ENCODE measurements around the gene ATP1A2. TPM values are rescaled to one million over a fixed set of nuclear protein-coding genes. Genes with fewer than 3 reads are reported as not detected.
A peak's percentile ranks its signal among the peaks of the same experiment; 100 is the strongest.

ATP1A2 gene
- total RNA-seq, 1 donor: 0.72 TPM

DNA sequence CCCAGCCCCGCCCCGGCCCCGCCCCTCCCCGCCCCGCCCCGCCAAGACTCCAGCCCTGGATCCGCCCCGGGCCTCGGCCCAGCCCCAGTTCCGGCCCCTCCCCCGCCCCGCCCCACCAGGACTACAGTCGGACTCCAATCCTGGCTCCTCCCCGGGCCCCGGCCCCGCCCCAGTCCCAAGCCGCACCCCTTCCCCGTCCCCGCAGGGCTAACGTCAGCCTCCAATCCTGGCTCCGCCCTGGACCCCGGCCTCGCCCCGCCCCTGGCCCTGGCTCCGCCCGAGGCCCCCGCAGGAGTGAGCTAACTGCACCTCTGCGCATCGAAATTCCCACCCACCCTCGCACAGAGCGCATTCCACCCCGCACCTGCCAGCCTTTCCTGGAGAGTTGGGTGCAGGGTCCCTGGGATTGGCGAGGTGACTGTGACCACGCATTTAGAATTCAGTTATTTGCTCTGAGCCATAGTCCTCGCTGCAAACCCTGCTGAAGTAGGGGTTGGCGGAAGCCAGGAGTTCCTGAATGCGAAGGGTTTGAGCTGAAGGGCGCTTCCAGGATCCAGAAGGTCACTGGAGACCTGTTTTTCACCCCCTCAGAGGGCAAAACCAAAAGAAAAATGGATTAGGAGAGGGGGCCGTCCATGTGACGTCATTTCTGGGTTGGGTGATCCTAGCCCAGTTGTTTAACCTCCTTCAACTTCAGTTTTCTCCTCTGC lies 16.6 kb upstream of the ATP1A2 start:
- Histone ChIP-seq H4K20me1 (ENCODE audit: insufficient read depth, low read length) (no peaks in the 10 kb centered on the region), H3K4me3 (ENCODE audit: insufficient read depth, low read length) (peak overlapping the region; percentile 81), H2AFZ (ENCODE audit: low read length) (peak overlapping the region; percentile 97), H3K4me2 (ENCODE audit: insufficient read depth, low read length) (peak overlapping the region; percentile 99), H3K79me2 (ENCODE audit: insufficient read depth, low read length) (no peaks in the 10 kb centered on the region), H3K9me3 (ENCODE audit: low read depth, low read length) (no peaks in the 10 kb centered on the region), H3K36me3 (ENCODE audit: insufficient read depth, low read length) (no peaks in the 10 kb centered on the region), H3K27ac (ENCODE audit: low read depth, low read length) (peak overlapping the region; percentile 46), H3K27me3 (ENCODE audit: insufficient read depth, low read length) (no peaks in the 10 kb centered on the region), H3K4me1 (ENCODE audit: insufficient read depth, low read length) (peaks cover 27% of the 10 kb centered on the region)
- peak; percentile 99 for DNase-seq (ENCODE audit: insufficient read length, low spot score, missing footprints)
- TF ChIP-seq, protein P1, sequence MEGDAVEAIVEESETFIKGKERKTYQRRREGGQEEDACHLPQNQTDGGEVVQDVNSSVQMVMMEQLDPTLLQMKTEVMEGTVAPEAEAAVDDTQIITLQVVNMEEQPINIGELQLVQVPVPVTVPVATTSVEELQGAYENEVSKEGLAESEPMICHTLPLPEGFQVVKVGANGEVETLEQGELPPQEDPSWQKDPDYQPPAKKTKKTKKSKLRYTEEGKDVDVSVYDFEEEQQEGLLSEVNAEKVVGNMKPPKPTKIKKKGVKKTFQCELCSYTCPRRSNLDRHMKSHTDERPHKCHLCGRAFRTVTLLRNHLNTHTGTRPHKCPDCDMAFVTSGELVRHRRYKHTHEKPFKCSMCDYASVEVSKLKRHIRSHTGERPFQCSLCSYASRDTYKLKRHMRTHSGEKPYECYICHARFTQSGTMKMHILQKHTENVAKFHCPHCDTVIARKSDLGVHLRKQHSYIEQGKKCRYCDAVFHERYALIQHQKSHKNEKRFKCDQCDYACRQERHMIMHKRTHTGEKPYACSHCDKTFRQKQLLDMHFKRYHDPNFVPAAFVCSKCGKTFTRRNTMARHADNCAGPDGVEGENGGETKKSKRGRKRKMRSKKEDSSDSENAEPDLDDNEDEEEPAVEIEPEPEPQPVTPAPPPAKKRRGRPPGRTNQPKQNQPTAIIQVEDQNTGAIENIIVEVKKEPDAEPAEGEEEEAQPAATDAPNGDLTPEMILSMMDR (IDR thresholded peaks at IDR 0.05; ENCODE audit: extremely low read depth, low read depth, low read length): no peak

GRCh38 chr1:160099716-160100375 lies 15.7 kb upstream of the ATP1A2 start:
- Histone ChIP-seq H3K9me3 (ENCODE audit: low read depth, low read length) (no peaks in the 10 kb centered on the region), H3K27ac (ENCODE audit: low read depth, low read length) (no peak overlapping the region), H3K79me2 (ENCODE audit: insufficient read depth, low read length) (no peaks in the 10 kb centered on the region), H3K4me3 (ENCODE audit: insufficient read depth, low read length) (no peak overlapping the region), H3K4me2 (ENCODE audit: insufficient read depth, low read length) (no peak overlapping the region), H3K4me1 (ENCODE audit: insufficient read depth, low read length) (peaks cover 27% of the 10 kb centered on the region), H3K27me3 (ENCODE audit: insufficient read depth, low read length) (no peaks in the 10 kb centered on the region), H3K36me3 (ENCODE audit: insufficient read depth, low read length) (no peaks in the 10 kb centered on the region), H4K20me1 (ENCODE audit: insufficient read depth, low read length) (no peaks in the 10 kb centered on the region), H2AFZ (ENCODE audit: low read length) (peak overlapping the region; percentile 97)
- DNase-seq (ENCODE audit: insufficient read length, low spot score, missing footprints): peak; percentile 51
- TF ChIP-seq, protein P1 (IDR thresholded peaks at IDR 0.05; ENCODE audit: extremely low read depth, low read depth, low read length): no peak

DNA sequence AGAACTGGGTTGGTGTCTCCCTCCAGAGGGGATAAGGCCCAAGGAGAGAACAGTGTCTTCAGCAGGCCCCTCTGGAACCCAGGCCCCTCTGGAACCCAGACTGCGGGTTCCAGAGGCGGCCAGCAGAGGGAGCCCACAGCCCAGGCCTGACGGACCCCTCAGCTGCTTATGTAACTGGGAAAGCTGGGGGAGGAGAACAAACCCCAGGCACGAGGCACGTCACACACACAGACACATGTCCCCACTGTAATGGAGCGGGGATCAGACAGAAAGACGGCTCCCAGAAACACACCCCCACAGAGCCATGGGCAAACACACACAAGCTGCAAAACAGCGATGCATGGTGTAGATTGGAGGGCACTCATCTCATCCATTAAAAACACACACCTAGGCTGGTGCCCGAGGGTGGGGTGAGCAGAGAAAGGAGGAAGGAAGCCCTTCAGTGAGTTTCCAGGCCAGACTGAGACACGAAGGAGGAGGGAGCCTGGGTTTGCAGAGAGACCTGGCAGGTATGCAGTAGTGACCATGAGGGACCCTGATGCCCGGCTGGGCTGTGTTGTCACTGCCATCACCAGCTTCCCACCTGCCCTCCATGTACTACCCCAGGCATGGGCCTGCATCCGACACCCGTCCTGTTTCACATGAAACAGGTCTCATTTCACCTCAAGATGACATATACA lies 14.4 kb upstream of the ATP1A2 start:
- peak overlapping the region; percentile 40 for H3K4me3 ChIP-seq (ENCODE audit: insufficient read depth, low read length)

More for the DNA sequence above, 14.4 kb upstream of the ATP1A2 start:
- H2AFZ ChIP-seq (ENCODE audit: low read length): peak overlapping the region; percentile 77
- no peaks in the 10 kb centered on the region for H3K36me3 ChIP-seq (ENCODE audit: insufficient read depth, low read length)
- TF ChIP-seq, protein P1 (IDR thresholded peaks at IDR 0.05; ENCODE audit: extremely low read depth, low read depth, low read length): peak; percentile 96
- H3K4me2 ChIP-seq (ENCODE audit: insufficient read depth, low read length): peak overlapping the region; percentile 77
- no peak overlapping the region for H3K27ac ChIP-seq (ENCODE audit: low read depth, low read length)
- no peaks in the 10 kb centered on the region for H3K79me2 ChIP-seq (ENCODE audit: insufficient read depth, low read length)
- peaks cover 27% of the 10 kb centered on the region for H3K4me1 ChIP-seq (ENCODE audit: insufficient read depth, low read length)
- no peaks in the 10 kb centered on the region for H3K9me3 ChIP-seq (ENCODE audit: low read depth, low read length)
- DNase-seq (ENCODE audit: insufficient read length, low spot score, missing footprints): peak; percentile 97
- no peaks in the 10 kb centered on the region for H4K20me1 ChIP-seq (ENCODE audit: insufficient read depth, low read length)
- no peaks in the 10 kb centered on the region for H3K27me3 ChIP-seq (ENCODE audit: insufficient read depth, low read length)
